ENCODE measurements around the gene MAPKAPK2.

MAPKAPK2 gene

GRCh38 chr1:206685334-206685768 lies 646 bp downstream of the MAPKAPK2 start:
- no peak for DNase-seq

GRCh38 chr1:206685769-206686477 lies 1.2 kb downstream of the MAPKAPK2 start:
- peak; percentile 77 for DNase-seq

GRCh38 chr1:206686478-206687249 lies 2.0 kb downstream of the MAPKAPK2 start:
- DNase-seq, result peak; percentile 42

GRCh38 chr1:206687251-206687914 lies 2.7 kb downstream of the MAPKAPK2 start:
- DNase-seq, result no peak

- no peak for DNase-seq
Measured at GRCh38 chr1:206687915-206688442, 3.3 kb downstream of the MAPKAPK2 start.

- no peak for DNase-seq
Measured at GRCh38 chr1:206690516-206690915, 5.8 kb downstream of the MAPKAPK2 start.

GRCh38 chr1:206691604-206692003 lies 6.9 kb downstream of the MAPKAPK2 start:
- no peak for DNase-seq

GRCh38 chr1:206693029-206693428 lies 8.3 kb downstream of the MAPKAPK2 start:
- no peak for DNase-seq

GRCh38 chr1:206693592-206693991 lies 8.9 kb downstream of the MAPKAPK2 start:
- DNase-seq, result no peak

- no peak for DNase-seq
Measured at GRCh38 chr1:206694171-206695124, 9.7 kb downstream of the MAPKAPK2 start.

GRCh38 chr1:206695733-206696132 lies 11.0 kb downstream of the MAPKAPK2 start:
- DNase-seq, result no peak

GRCh38 chr1:206696812-206697585 lies 12.3 kb downstream of the MAPKAPK2 start:
- no peak for DNase-seq

- DNase-seq, result no peak
Measured at GRCh38 chr1:206698011-206698410, 13.3 kb downstream of the MAPKAPK2 start.

GRCh38 chr1:206699000-206699586 lies 14.4 kb downstream of the MAPKAPK2 start:
- no peak for DNase-seq

- DNase-seq, result no peak
Measured at GRCh38 chr1:206699626-206700025, 14.9 kb downstream of the MAPKAPK2 start.

- DNase-seq, result no peak
Measured at GRCh38 chr1:206700445-206701036, 15.8 kb downstream of the MAPKAPK2 start.

GRCh38 chr1:206702260-206702659 lies 17.6 kb downstream of the MAPKAPK2 start:
- DNase-seq, result no peak

- DNase-seq, result no peak
Measured at GRCh38 chr1:206702803-206703202, 18.1 kb downstream of the MAPKAPK2 start.

GRCh38 chr1:206703661-206704060 lies 19.0 kb downstream of the MAPKAPK2 start:
- DNase-seq, result peak; percentile 74

GRCh38 chr1:206704226-206704625 lies 19.5 kb downstream of the MAPKAPK2 start:
- DNase-seq, result no peak

- DNase-seq, result no peak
Measured at GRCh38 chr1:206705191-206705590, 20.5 kb downstream of the MAPKAPK2 start.
